Skin of body (tissue), 2 donors: Measurements from ENCODE around the gene ROR1. TPM values are rescaled to one million over a fixed set of nuclear protein-coding genes. Genes with fewer than 3 reads are reported as not detected.
A peak's percentile ranks its signal among the peaks of the same experiment; 100 is the strongest.

Experiments
- DNase-seq: peaks from one replicate; lab custom pipeline; 2025; lab: John Stamatoyannopoulos, UW
- total RNA-seq: library from RNA; depleted of rRNA; stranded (reverse); fragments of >200 nt; gene quantifications from one replicate; pipeline ENCODE4 v1.2.3, GENCODE V29; 2014

The ROR1 gene
- total RNA-seq: 12.5 TPM

- DNase-seq: peak; percentile 81
Observed at GRCh38 chr1:63773815-63774616, at the start of gene ROR1. ROR1 (plus strand) TSS chr1:63774017.

- no peak for DNase-seq
Observed at GRCh38 chr1:63724375-63724899, 49.4 kb upstream of the ROR1 start.

GRCh38 chr1:63728611-63729226 is 45.1 kb upstream of the ROR1 start:
- DNase-seq: no peak

GRCh38 chr1:63729227-63729620 is 44.6 kb upstream of the ROR1 start:
- DNase-seq: no peak

- peak; percentile 25 for DNase-seq
Observed at GRCh38 chr1:63730211-63730610, 43.6 kb upstream of the ROR1 start.

GRCh38 chr1:63731117-63732043 is 42.4 kb upstream of the ROR1 start:
- DNase-seq: peak; percentile 71

GRCh38 chr1:63732666-63733065 is 41.2 kb upstream of the ROR1 start:
- no peak for DNase-seq

- no peak for DNase-seq
Observed at GRCh38 chr1:63738772-63739171, 35.0 kb upstream of the ROR1 start.

- DNase-seq: no peak
Observed at GRCh38 chr1:63739452-63739851, 34.4 kb upstream of the ROR1 start.

GRCh38 chr1:63740432-63740831 is 33.4 kb upstream of the ROR1 start:
- no peak for DNase-seq

- no peak for DNase-seq
Observed at GRCh38 chr1:63742526-63742925, 31.3 kb upstream of the ROR1 start.

- peak; percentile 83 for DNase-seq
Observed at GRCh38 chr1:63743781-63744180, 30.0 kb upstream of the ROR1 start.

GRCh38 chr1:63746129-63746864 is 27.5 kb upstream of the ROR1 start:
- peak; percentile 51 for DNase-seq

GRCh38 chr1:63747445-63747844 is 26.4 kb upstream of the ROR1 start:
- DNase-seq: peak; percentile 96

- DNase-seq: peak; percentile 65
Observed at GRCh38 chr1:63748046-63748580, 25.7 kb upstream of the ROR1 start.

- DNase-seq: peak; percentile 62
Observed at GRCh38 chr1:63748641-63749040, 25.2 kb upstream of the ROR1 start.

GRCh38 chr1:63750721-63751120 is 23.1 kb upstream of the ROR1 start:
- DNase-seq: no peak

GRCh38 chr1:63752176-63752575 is 21.6 kb upstream of the ROR1 start:
- DNase-seq: no peak

- DNase-seq: no peak
Observed at GRCh38 chr1:63753591-63753990, 20.2 kb upstream of the ROR1 start.

GRCh38 chr1:63756839-63757238 is 17.0 kb upstream of the ROR1 start:
- no peak for DNase-seq

- no peak for DNase-seq
Observed at GRCh38 chr1:63757334-63757733, 16.5 kb upstream of the ROR1 start.
